ENCODE results near the gene MSI2. TPM values are rescaled to one million over a fixed set of nuclear protein-coding genes. Genes with fewer than 3 reads are reported as not detected.

Gene MSI2
- total RNA-seq, 1 donor = 46.6 TPM

GRCh38 chr17:57556320-57556719 lies 300.0 kb downstream of the MSI2 start:
- peaks cover 69% of the 10 kb centered on the region for H3K4me1 ChIP-seq (ENCODE audit: insufficient read depth, low read length)
- no peaks in the 10 kb centered on the region for H3K27me3 ChIP-seq (ENCODE audit: insufficient read depth, low read length)
- H3K4me3 ChIP-seq (ENCODE audit: low read length) = no peak overlapping the region
- no peaks in the 10 kb centered on the region for H3K9me3 ChIP-seq (ENCODE audit: low read depth, low read length)

- no peak overlapping the region for H3K4me3 ChIP-seq (ENCODE audit: low read length)
- peaks cover 67% of the 10 kb centered on the region for H3K4me1 ChIP-seq (ENCODE audit: insufficient read depth, low read length)
- H3K27me3 ChIP-seq (ENCODE audit: insufficient read depth, low read length) = no peaks in the 10 kb centered on the region
- no peaks in the 10 kb centered on the region for H3K9me3 ChIP-seq (ENCODE audit: low read depth, low read length)
Observed at GRCh38 chr17:57556977-57557376, 300.7 kb downstream of the MSI2 start.

- no peak overlapping the region for H3K4me3 ChIP-seq (ENCODE audit: low read length)
- H3K4me1 ChIP-seq (ENCODE audit: insufficient read depth, low read length) = peaks cover 62% of the 10 kb centered on the region
- H3K27me3 ChIP-seq (ENCODE audit: insufficient read depth, low read length) = no peaks in the 10 kb centered on the region
- no peaks in the 10 kb centered on the region for H3K9me3 ChIP-seq (ENCODE audit: low read depth, low read length)
Observed at GRCh38 chr17:57557416-57557815, 301.1 kb downstream of the MSI2 start.

- Histone ChIP-seq H3K4me3 (ENCODE audit: low read length) (no peak overlapping the region), H3K27me3 (ENCODE audit: insufficient read depth, low read length) (no peaks in the 10 kb centered on the region), H3K4me1 (ENCODE audit: insufficient read depth, low read length) (peaks cover 56% of the 10 kb centered on the region), H3K9me3 (ENCODE audit: low read depth, low read length) (no peaks in the 10 kb centered on the region)
Observed at GRCh38 chr17:57557834-57558681, 301.7 kb downstream of the MSI2 start.

GRCh38 chr17:57559226-57559625 lies 302.9 kb downstream of the MSI2 start:
- Histone ChIP-seq H3K4me3 (ENCODE audit: low read length) (no peak overlapping the region), H3K27me3 (ENCODE audit: insufficient read depth, low read length) (no peaks in the 10 kb centered on the region), H3K9me3 (ENCODE audit: low read depth, low read length) (no peaks in the 10 kb centered on the region), H3K4me1 (ENCODE audit: insufficient read depth, low read length) (peaks cover 44% of the 10 kb centered on the region)

- no peak overlapping the region for H3K4me3 ChIP-seq (ENCODE audit: low read length)
- H3K4me1 ChIP-seq (ENCODE audit: insufficient read depth, low read length) = peaks cover 39% of the 10 kb centered on the region
- no peaks in the 10 kb centered on the region for H3K27me3 ChIP-seq (ENCODE audit: insufficient read depth, low read length)
- H3K9me3 ChIP-seq (ENCODE audit: low read depth, low read length) = no peaks in the 10 kb centered on the region
Observed at GRCh38 chr17:57559634-57560318, 303.5 kb downstream of the MSI2 start.

GRCh38 chr17:57560319-57560705 lies 304.0 kb downstream of the MSI2 start:
- Histone ChIP-seq H3K27me3 (ENCODE audit: insufficient read depth, low read length) (no peaks in the 10 kb centered on the region), H3K4me1 (ENCODE audit: insufficient read depth, low read length) (peaks cover 35% of the 10 kb centered on the region), H3K9me3 (ENCODE audit: low read depth, low read length) (no peaks in the 10 kb centered on the region), H3K4me3 (ENCODE audit: low read length) (no peak overlapping the region)

GRCh38 chr17:57561072-57561861 lies 304.9 kb downstream of the MSI2 start:
- Histone ChIP-seq H3K4me3 (ENCODE audit: low read length) (no peak overlapping the region), H3K4me1 (ENCODE audit: insufficient read depth, low read length) (peaks cover 35% of the 10 kb centered on the region), H3K9me3 (ENCODE audit: low read depth, low read length) (no peaks in the 10 kb centered on the region), H3K27me3 (ENCODE audit: insufficient read depth, low read length) (no peaks in the 10 kb centered on the region)

- no peaks in the 10 kb centered on the region for H3K27me3 ChIP-seq (ENCODE audit: insufficient read depth, low read length)
- H3K4me1 ChIP-seq (ENCODE audit: insufficient read depth, low read length) = peaks cover 29% of the 10 kb centered on the region
- H3K4me3 ChIP-seq (ENCODE audit: low read length) = no peak overlapping the region
- H3K9me3 ChIP-seq (ENCODE audit: low read depth, low read length) = no peaks in the 10 kb centered on the region
Observed at GRCh38 chr17:57562184-57562698, 305.9 kb downstream of the MSI2 start.

GRCh38 chr17:57563958-57564357 lies 307.6 kb downstream of the MSI2 start:
- Histone ChIP-seq H3K4me1 (ENCODE audit: insufficient read depth, low read length) (peaks cover 17% of the 10 kb centered on the region), H3K27me3 (ENCODE audit: insufficient read depth, low read length) (no peaks in the 10 kb centered on the region), H3K9me3 (ENCODE audit: low read depth, low read length) (no peaks in the 10 kb centered on the region), H3K4me3 (ENCODE audit: low read length) (no peak overlapping the region)

GRCh38 chr17:57565176-57565575 lies 308.9 kb downstream of the MSI2 start:
- Histone ChIP-seq H3K9me3 (ENCODE audit: low read depth, low read length) (no peaks in the 10 kb centered on the region), H3K4me3 (ENCODE audit: low read length) (no peak overlapping the region), H3K4me1 (ENCODE audit: insufficient read depth, low read length) (peaks cover 11% of the 10 kb centered on the region), H3K27me3 (ENCODE audit: insufficient read depth, low read length) (no peaks in the 10 kb centered on the region)

- Histone ChIP-seq H3K27me3 (ENCODE audit: insufficient read depth, low read length) (no peaks in the 10 kb centered on the region), H3K9me3 (ENCODE audit: low read depth, low read length) (no peaks in the 10 kb centered on the region)
Observed at GRCh38 chr17:57566721-57567120, 310.4 kb downstream of the MSI2 start.

GRCh38 chr17:57567251-57567650 lies 310.9 kb downstream of the MSI2 start:
- no peaks in the 10 kb centered on the region for H3K4me1 ChIP-seq (ENCODE audit: insufficient read depth, low read length)
- H3K9me3 ChIP-seq (ENCODE audit: low read depth, low read length) = no peaks in the 10 kb centered on the region
- no peak overlapping the region for H3K4me3 ChIP-seq (ENCODE audit: low read length)
- no peaks in the 10 kb centered on the region for H3K27me3 ChIP-seq (ENCODE audit: insufficient read depth, low read length)

More at GRCh38 chr17:57566721-57567120, 310.4 kb downstream of the MSI2 start:
- Histone ChIP-seq H3K4me1 (ENCODE audit: insufficient read depth, low read length) (no peaks in the 10 kb centered on the region), H3K4me3 (ENCODE audit: low read length) (no peak overlapping the region)

GRCh38 chr17:57568340-57568739 lies 312.0 kb downstream of the MSI2 start:
- Histone ChIP-seq H3K9me3 (ENCODE audit: low read depth, low read length) (no peaks in the 10 kb centered on the region), H3K27me3 (ENCODE audit: insufficient read depth, low read length) (no peaks in the 10 kb centered on the region), H3K4me1 (ENCODE audit: insufficient read depth, low read length) (no peaks in the 10 kb centered on the region)

GRCh38 chr17:57569021-57569420 lies 312.7 kb downstream of the MSI2 start:
- Histone ChIP-seq H3K4me3 (ENCODE audit: low read length) (no peak overlapping the region), H3K27me3 (ENCODE audit: insufficient read depth, low read length) (no peaks in the 10 kb centered on the region), H3K9me3 (ENCODE audit: low read depth, low read length) (no peaks in the 10 kb centered on the region), H3K4me1 (ENCODE audit: insufficient read depth, low read length) (no peaks in the 10 kb centered on the region)

More at GRCh38 chr17:57568340-57568739, 312.0 kb downstream of the MSI2 start:
- H3K4me3 ChIP-seq (ENCODE audit: low read length) = no peak overlapping the region
